DMS79 (cell line): ENCODE data around the gene FAM209A.
"Not testable (repeated sequence)": the region's sequence is repeated elsewhere in the genome, so short reads cannot be mapped to it uniquely, and the experiment has no call there.

ENCODE experiments used
- DNase-seq: peaks from one replicate; lab custom pipeline; 2025; lab: John Stamatoyannopoulos, UW

FAM209A gene

GRCh38 chr20:56540415-56540814, 15.9 kb downstream of the FAM209A start:
- DNase-seq, result no peak

GRCh38 chr20:56542489-56543030, 18.0 kb downstream of the FAM209A start:
- no peak for DNase-seq

GRCh38 chr20:56551571-56551970, 27.0 kb downstream of the FAM209A start:
- DNase-seq, result no peak

GRCh38 chr20:56552911-56553629, 28.5 kb downstream of the FAM209A start:
- no peak for DNase-seq

GRCh38 chr20:56554869-56555268, 30.3 kb downstream of the FAM209A start:
- peak; percentile 92 for DNase-seq

- DNase-seq, result no peak
Measured at GRCh38 chr20:56558968-56559367, 34.4 kb downstream of the FAM209A start.

GRCh38 chr20:56564526-56564925, 40.0 kb downstream of the FAM209A start:
- not testable (repeated sequence) for DNase-seq

GRCh38 chr20:56565511-56565910, 41.0 kb downstream of the FAM209A start:
- DNase-seq, result no peak

GRCh38 chr20:56566621-56567020, 42.1 kb downstream of the FAM209A start:
- peak; percentile 87 for DNase-seq

GRCh38 chr20:56570832-56571231, 46.3 kb downstream of the FAM209A start:
- no peak for DNase-seq

GRCh38 chr20:56572172-56572571, 47.6 kb downstream of the FAM209A start:
- DNase-seq, result no peak

- no peak for DNase-seq
Measured at GRCh38 chr20:56573986-56574385, 49.4 kb downstream of the FAM209A start.

- no peak for DNase-seq
Measured at GRCh38 chr20:56574531-56575142, 50.1 kb downstream of the FAM209A start.

- DNase-seq, result no peak
Measured at GRCh38 chr20:56575157-56575556, 50.6 kb downstream of the FAM209A start.
